NT2/D1 (cell line): ENCODE results near the gene ANKRD33.

Experiments
- SUZ12 ChIP-seq: IDR thresholded peaks from 2 replicates; pipeline ENCODE4 v1.6.1; 2011; ENCODE audit not compliant: insufficient read length, insufficient read depth; ENCODE audit errors: extremely low read depth
- YY1 ChIP-seq: IDR thresholded peaks from 2 replicates; pipeline ENCODE4 v1.6.1; 2011; ENCODE audit not compliant: insufficient read length, insufficient read depth
- ZNF274 ChIP-seq: IDR thresholded peaks from 2 replicates; pipeline ENCODE4 v1.6.1; 2011; ENCODE audit warnings: mild to moderate bottlenecking, low read depth, low read length

- TF ChIP-seq SUZ12 (no peak), ZNF274 (no peak), YY1 (no peak)
Observed at GRCh38 chr12:51891843-51892242, 3.9 kb downstream of the ANKRD33 start.
